ENCODE measurements around the gene SCN5A.

DNA sequence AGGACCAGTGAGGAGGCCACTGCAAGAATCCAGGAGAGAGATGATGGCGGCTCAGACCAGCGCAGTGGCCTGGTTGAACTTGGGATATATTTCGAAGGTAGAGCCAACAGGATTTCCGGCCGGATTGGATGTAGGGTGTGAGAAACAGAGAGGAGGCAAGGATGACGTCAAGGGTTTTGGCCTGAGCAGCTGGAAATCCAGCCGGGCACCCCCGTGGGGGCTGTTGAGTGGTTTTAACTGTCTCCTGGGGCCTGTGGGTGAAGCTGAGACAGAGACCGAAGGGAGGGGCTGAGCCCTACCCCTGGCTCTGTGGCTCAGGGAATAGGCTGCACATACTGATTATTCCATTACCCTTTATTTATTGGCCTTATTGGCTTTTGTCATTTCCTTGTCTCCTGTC is 107.7 kb downstream of the SCN5A start:
- TF ChIP-seq, protein P1, sequence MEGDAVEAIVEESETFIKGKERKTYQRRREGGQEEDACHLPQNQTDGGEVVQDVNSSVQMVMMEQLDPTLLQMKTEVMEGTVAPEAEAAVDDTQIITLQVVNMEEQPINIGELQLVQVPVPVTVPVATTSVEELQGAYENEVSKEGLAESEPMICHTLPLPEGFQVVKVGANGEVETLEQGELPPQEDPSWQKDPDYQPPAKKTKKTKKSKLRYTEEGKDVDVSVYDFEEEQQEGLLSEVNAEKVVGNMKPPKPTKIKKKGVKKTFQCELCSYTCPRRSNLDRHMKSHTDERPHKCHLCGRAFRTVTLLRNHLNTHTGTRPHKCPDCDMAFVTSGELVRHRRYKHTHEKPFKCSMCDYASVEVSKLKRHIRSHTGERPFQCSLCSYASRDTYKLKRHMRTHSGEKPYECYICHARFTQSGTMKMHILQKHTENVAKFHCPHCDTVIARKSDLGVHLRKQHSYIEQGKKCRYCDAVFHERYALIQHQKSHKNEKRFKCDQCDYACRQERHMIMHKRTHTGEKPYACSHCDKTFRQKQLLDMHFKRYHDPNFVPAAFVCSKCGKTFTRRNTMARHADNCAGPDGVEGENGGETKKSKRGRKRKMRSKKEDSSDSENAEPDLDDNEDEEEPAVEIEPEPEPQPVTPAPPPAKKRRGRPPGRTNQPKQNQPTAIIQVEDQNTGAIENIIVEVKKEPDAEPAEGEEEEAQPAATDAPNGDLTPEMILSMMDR (IDR thresholded peaks at IDR 0.05; ENCODE audit: low read depth, low read length), result no peak
- TF ChIP-seq EZH2phosphoT487 (IDR thresholded peaks at IDR 0.05; ENCODE audit: low read depth), result no peak

Data from OCI-LY3 (cell line).